VCaP (cell line): ENCODE results near the gene TRPM5.

Source experiments
- H3K27ac ChIP-seq: fragments of 450-650 bp; 2 replicates; pipeline ENCODE4 v1.5.1; 2017
- CTCF ChIP-seq: fragments of 450-650 bp; conservative IDR thresholded peaks from 2 replicates; pipeline ENCODE4 v1.5.1; 2017; ENCODE audit warnings: mild to moderate bottlenecking, moderate library complexity

The TRPM5 gene

DNA sequence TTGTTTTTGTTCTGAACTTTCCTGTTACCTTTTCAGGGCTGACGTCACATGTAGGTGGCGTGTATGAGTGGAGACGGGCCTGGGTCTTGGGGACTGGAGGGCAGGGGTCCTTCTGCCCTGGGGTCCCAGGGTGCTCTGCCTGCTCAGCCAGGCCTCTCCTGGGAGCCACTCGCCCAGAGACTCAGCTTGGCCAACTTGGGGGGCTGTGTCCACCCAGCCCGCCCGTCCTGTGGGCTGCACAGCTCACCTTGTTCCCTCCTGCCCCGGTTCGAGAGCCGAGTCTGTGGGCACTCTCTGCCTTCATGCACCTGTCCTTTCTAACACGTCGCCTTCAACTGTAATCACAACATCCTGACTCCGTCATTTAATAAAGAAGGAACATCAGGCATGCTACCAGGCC lies 47.3 kb downstream of the TRPM5 start:
- no peak overlapping the region for H3K27ac ChIP-seq
- no peak for TF ChIP-seq CTCF

DNA sequence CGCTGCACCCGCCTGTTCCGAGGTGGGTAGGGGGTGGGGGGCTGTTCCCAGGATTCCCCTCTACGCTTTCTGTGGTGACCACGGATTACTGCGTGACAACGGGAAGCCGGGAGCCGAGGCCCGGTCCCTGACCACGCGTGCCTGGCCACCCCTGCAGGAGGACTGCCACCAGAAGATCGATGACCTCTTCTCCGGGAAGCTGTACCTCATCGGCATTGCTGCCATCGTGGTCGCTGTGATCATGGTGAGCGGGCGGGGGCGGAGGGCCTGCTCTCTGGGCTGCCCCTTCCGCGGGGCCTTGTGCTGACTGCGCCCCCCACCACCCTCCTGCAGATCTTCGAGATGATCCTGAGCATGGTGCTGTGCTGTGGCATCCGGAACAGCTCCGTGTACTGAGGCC lies 47.8 kb downstream of the TRPM5 start:
- no peak overlapping the region for H3K27ac ChIP-seq
- no peak for TF ChIP-seq CTCF

- TF ChIP-seq CTCF = no peak
- no peak overlapping the region for H3K27ac ChIP-seq
Observed at GRCh38 chr11:2395856-2396255, 48.5 kb downstream of the TRPM5 start.

- no peak for TF ChIP-seq CTCF
- no peak overlapping the region for H3K27ac ChIP-seq
Observed at GRCh38 chr11:2395211-2395730, 49.0 kb downstream of the TRPM5 start.

DNA sequence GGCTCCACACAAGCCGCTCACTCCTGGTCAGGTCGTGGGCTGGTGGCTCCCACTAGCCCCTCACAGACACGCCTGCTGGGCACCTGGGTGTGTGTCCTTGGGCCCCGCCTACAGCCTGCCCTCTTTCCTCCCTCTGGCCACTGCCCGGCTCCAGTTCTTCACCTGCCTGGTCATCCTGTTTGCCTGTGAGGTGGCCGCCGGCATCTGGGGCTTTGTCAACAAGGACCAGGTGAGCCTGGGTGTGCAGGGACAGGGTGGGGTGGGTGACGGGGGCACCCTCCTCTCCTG lies 49.6 kb downstream of the TRPM5 start:
- no peak overlapping the region for H3K27ac ChIP-seq

More for the DNA sequence above, 49.6 kb downstream of the TRPM5 start:
- TF ChIP-seq CTCF = no peak
